H4 (cell line): ENCODE results near the gene TFF1. TPM values are rescaled to one million over a fixed set of nuclear protein-coding genes. Genes with fewer than 3 reads are reported as not detected.

Source experiments
- DNase-seq: peaks from one replicate; pipeline ENCODE4 v3.0.0-alpha.2; 2015; ENCODE audit warnings: low spot score
- total RNA-seq: library from RNA; depleted of rRNA; stranded (reverse); fragments of >200 nt; shearing (Covaris generic); gene quantifications from 2 replicates; pipeline ENCODE4 v1.2.3, GENCODE V29; 2014; rRNA removed

The TFF1 gene
- total RNA-seq, 1 experiment from 2014 or later: not detected

GRCh38 chr21:42317826-42318746 lies 48.2 kb downstream of the TFF1 start:
- no peak for DNase-seq

- DNase-seq: no peak
Observed at GRCh38 chr21:42317341-42317741, 49.0 kb downstream of the TFF1 start.

- DNase-seq: no peak
Observed at GRCh38 chr21:42316891-42317290, 49.4 kb downstream of the TFF1 start.

- no peak for DNase-seq
Observed at GRCh38 chr21:42315296-42315891, 50.9 kb downstream of the TFF1 start, which contains the start of gene TFF3. Gene TFF3 (minus strand): TSS chr21:42315409. CDS start chr21:42315374, 35 bp downstream.

- DNase-seq: no peak
Observed at GRCh38 chr21:42314616-42315295, 51.6 kb downstream of the TFF1 start.

GRCh38 chr21:42313501-42313969 lies 52.8 kb downstream of the TFF1 start:
- no peak for DNase-seq

- DNase-seq: no peak
Observed at GRCh38 chr21:42312626-42313104, 53.7 kb downstream of the TFF1 start.

Other genes starting within 250 kb of the TFF1 start
- gene ABCG1, start 147.4 kb downstream of the TFF1 start, total RNA-seq: 7.8 and 9.0 TPM in 2 replicates
- not detected in 2 replicates for gene TFF3, start 51.1 kb downstream of the TFF1 start, total RNA-seq
- gene TFF2, start 15.5 kb downstream of the TFF1 start, total RNA-seq: not detected in 2 replicates
- gene TMPRSS3, start 29.5 kb upstream of the TFF1 start, total RNA-seq: 3.2 and 6.9 TPM in 2 replicates
- not detected in 2 replicates for gene UBASH3A, start 37.4 kb upstream of the TFF1 start, total RNA-seq
- gene RSPH1, start 129.7 kb upstream of the TFF1 start, total RNA-seq: not detected in 2 replicates
- 6.7 and 9.2 TPM in 2 replicates for gene SLC37A1, start 147.3 kb upstream of the TFF1 start, total RNA-seq